HepG2 (cell line): ENCODE results near the gene OSCP1. TPM values are rescaled to one million over a fixed set of nuclear protein-coding genes. Genes with fewer than 3 reads are reported as not detected.
A peak's percentile ranks its signal among the peaks of the same experiment; 100 is the strongest.

Experiments
- ADNP ChIP-seq: sonication (generic); formaldehyde crosslinking; IDR thresholded peaks from 2 replicates; pipeline ENCODE4 v1.4.0; 2020; ENCODE audit warnings: missing genetic modification reagents
- ASH2L ChIP-seq: fragments of 300-600, 200-600 bp; sonication (generic); IDR thresholded peaks from 2 replicates; pipeline ENCODE4 v1.7.0; 2017; ENCODE audit warnings: low read depth, mild to moderate bottlenecking, moderate library complexity, mixed read lengths, low read length; ENCODE audit not compliant: insufficient read length
- BCL6 ChIP-seq: IDR thresholded peaks from 2 replicates; pipeline ENCODE4 v1.6.1; 2016; ENCODE audit warnings: missing genetic modification reagents, missing compliant biosample characterization
- JUNB ChIP-seq: sonication (generic); formaldehyde crosslinking; IDR thresholded peaks from 2 replicates; pipeline ENCODE4 v1.8.0; 2022; ENCODE audit warnings: missing genetic modification reagents, mild to moderate bottlenecking, borderline replicate concordance
- KLF12 ChIP-seq: sonication (generic); formaldehyde crosslinking; IDR thresholded peaks from 2 replicates; pipeline ENCODE4 v1.4.0; 2020; ENCODE audit warnings: missing genetic modification reagents, borderline replicate concordance
- ONECUT2 ChIP-seq: sonication (generic); formaldehyde crosslinking; IDR thresholded peaks from 2 replicates; pipeline ENCODE4 v1.4.0; 2020; ENCODE audit warnings: missing genetic modification reagents
- SRF ChIP-seq: IDR thresholded peaks from 2 replicates; pipeline ENCODE4 v1.6.1; 2011; ENCODE audit warnings: mild to moderate bottlenecking, low read depth, low read length, moderate library complexity
- ZBTB20 ChIP-seq: sonication (generic); formaldehyde crosslinking; IDR thresholded peaks from 2 replicates; pipeline ENCODE4 v1.8.1; 2023; ENCODE audit warnings: missing genetic modification reagents, low read depth, mild to moderate bottlenecking, borderline replicate concordance
- ZNF234 ChIP-seq: sonication (generic); formaldehyde crosslinking; conservative IDR thresholded peaks from 2 replicates; pipeline ENCODE4 v1.5.1; 2020; ENCODE audit warnings: mild to moderate bottlenecking, missing genetic modification reagents
- ZNF431 ChIP-seq: sonication (generic); formaldehyde crosslinking; IDR thresholded peaks from 2 replicates; pipeline ENCODE4 v1.9.0; 2022; ENCODE audit warnings: missing genetic modification reagents, low read depth, mild to moderate bottlenecking, borderline replicate concordance
- ZNF670 ChIP-seq: sonication (generic); formaldehyde crosslinking; IDR thresholded peaks from 2 replicates; pipeline ENCODE4 v1.8.0; 2022; ENCODE audit warnings: mild to moderate bottlenecking, missing genetic modification reagents, borderline replicate concordance
- ZNF816 ChIP-seq: sonication (generic); formaldehyde crosslinking; IDR thresholded peaks from 2 replicates; pipeline ENCODE4 v1.8.0; 2022; ENCODE audit warnings: missing genetic modification reagents, mild to moderate bottlenecking, borderline replicate concordance
- ZNF878 ChIP-seq: sonication (generic); formaldehyde crosslinking; IDR thresholded peaks from 2 replicates; pipeline ENCODE4 v1.8.1; 2023; ENCODE audit warnings: mild to moderate bottlenecking, missing genetic modification reagents, moderate library complexity
- ZSCAN9 ChIP-seq: IDR thresholded peaks from 2 replicates; pipeline ENCODE4 v1.6.1; 2016; ENCODE audit warnings: borderline replicate concordance
- polyA plus RNA-seq, 8 experiments: library from polyadenylated mRNA; depleted of rRNA in 3 of 8; stranded (reverse) in 7 of 8; unstranded in 1 of 8; fragments of >200 nt; fragmentation: Illumina TruSeq in 4 of 8; extraction: Trizol in 4 of 8; gene quantifications; 2 replicates each; pipeline versions ENCODE4 v1.2.1 to v1.2.3, GENCODE V29; 2011 to 2016; ENCODE audit warnings: low read depth in 4 of 8, missing spikeins in 1 of 8, mixed read lengths in 1 of 8; ENCODE audit not compliant: insufficient read depth in 1 of 8
- total RNA-seq, 5 experiments: library from RNA; depleted of rRNA; stranded (reverse); fragments of >200 nt; fragmentation: Illumina TruSeq; extraction: Trizol; gene quantifications; 2 replicates each; pipeline ENCODE4 v1.2.3, GENCODE V29; 2016; ENCODE audit warnings: low read depth in 1 of 5
- TF ChIP-seq, protein P1 (sequence below): sonication (generic); formaldehyde crosslinking; IDR thresholded peaks from 2 replicates; pipeline ENCODE4 v1.4.0; 2020; ENCODE audit warnings: missing genetic modification reagents, borderline replicate concordance
- TF ChIP-seq, protein P2 (sequence below): sonication (generic); formaldehyde crosslinking; IDR thresholded peaks from 2 replicates; pipeline ENCODE4 v1.4.0; 2020; ENCODE audit warnings: low read depth, missing genetic modification reagents
- TF ChIP-seq, protein P3 (sequence below): sonication (generic); formaldehyde crosslinking; IDR thresholded peaks from 2 replicates; pipeline ENCODE4 v1.5.1; 2020; ENCODE audit warnings: missing genetic modification reagents, mild to moderate bottlenecking, borderline replicate concordance

OSCP1 gene
- total and polyA plus RNA-seq, 2 of the 13 experiments (the other 11 are each of a cell fraction or from before 2014, with no cell fraction given), result 0.60 to 0.84 TPM

DNA sequence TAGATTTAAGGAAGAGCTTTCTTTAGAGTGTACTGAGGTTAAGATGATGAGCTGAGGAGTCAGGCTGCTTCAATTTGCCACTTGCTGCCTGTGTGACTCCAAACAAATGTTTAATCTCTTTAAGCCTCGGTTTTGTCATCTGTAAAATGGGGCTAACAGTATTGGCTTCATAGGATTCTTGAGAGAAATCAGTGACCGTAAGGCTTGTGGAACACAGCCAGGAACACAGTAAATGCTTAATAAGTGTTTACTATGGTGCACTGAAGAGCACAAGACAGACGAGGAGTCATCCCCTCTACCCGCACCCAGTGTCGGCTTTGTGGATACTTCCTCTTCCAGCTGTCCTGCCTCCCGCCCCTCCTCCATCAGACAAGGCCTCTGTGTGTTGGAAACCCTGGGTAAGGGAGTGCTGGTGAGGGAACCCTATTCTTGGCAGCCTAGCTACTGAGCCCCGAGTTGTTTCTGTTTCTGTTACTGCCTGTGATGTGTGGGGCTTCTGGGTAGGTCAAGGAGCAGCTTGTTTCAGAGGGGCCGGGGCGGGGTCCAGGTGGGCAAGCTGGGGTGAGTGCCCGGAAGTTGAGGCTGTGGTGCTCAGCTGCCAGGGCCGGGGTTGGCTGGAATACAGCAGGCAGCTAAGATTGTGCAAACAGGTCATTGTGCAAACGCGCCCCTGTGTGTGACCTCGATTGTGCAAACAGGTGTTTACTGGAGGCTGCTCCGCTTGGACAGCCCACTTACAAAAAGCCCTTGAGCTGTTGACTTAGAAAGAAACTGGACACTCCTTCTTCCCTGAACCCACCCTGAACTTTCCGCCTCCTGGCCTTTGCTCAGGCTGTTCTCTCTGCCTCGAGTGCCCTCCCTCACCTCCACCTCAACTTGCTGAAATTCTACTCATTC is 36.4 kb upstream of the OSCP1 start (continued):
- peak; percentile 84; the same call in 1 of the 2 replicates for TF ChIP-seq ZBTB20 (CRISPR knock-in tag)
- TF ChIP-seq ASH2L, result peak; percentile 72
- TF ChIP-seq ONECUT2 (CRISPR knock-in tag), result 0 out of 2 replicates have a peak, but pooled peaks have one; percentile 66
- TF ChIP-seq ZNF816 (CRISPR knock-in tag), result no peak
- TF ChIP-seq, protein P1, sequence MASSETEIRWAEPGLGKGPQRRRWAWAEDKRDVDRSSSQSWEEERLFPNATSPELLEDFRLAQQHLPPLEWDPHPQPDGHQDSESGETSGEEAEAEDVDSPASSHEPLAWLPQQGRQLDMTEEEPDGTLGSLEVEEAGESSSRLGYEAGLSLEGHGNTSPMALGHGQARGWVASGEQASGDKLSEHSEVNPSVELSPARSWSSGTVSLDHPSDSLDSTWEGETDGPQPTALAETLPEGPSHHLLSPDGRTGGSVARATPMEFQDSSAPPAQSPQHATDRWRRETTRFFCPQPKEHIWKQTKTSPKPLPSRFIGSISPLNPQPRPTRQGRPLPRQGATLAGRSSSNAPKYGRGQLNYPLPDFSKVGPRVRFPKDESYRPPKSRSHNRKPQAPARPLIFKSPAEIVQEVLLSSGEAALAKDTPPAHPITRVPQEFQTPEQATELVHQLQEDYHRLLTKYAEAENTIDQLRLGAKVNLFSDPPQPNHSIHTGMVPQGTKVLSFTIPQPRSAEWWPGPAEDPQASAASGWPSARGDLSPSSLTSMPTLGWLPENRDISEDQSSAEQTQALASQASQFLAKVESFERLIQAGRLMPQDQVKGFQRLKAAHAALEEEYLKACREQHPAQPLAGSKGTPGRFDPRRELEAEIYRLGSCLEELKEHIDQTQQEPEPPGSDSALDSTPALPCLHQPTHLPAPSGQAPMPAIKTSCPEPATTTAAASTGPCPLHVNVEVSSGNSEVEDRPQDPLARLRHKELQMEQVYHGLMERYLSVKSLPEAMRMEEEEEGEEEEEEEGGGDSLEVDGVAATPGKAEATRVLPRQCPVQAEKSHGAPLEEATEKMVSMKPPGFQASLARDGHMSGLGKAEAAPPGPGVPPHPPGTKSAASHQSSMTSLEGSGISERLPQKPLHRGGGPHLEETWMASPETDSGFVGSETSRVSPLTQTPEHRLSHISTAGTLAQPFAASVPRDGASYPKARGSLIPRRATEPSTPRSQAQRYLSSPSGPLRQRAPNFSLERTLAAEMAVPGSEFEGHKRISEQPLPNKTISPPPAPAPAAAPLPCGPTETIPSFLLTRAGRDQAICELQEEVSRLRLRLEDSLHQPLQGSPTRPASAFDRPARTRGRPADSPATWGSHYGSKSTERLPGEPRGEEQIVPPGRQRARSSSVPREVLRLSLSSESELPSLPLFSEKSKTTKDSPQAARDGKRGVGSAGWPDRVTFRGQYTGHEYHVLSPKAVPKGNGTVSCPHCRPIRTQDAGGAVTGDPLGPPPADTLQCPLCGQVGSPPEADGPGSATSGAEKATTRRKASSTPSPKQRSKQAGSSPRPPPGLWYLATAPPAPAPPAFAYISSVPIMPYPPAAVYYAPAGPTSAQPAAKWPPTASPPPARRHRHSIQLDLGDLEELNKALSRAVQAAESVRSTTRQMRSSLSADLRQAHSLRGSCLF (CRISPR knock-in tag), result peak; percentile 59; the same call in 1 of the 2 replicates
- TF ChIP-seq ZNF878, result peak; percentile 95
- peak; percentile 88 for TF ChIP-seq ADNP (CRISPR knock-in tag)
- TF ChIP-seq, protein P2, sequence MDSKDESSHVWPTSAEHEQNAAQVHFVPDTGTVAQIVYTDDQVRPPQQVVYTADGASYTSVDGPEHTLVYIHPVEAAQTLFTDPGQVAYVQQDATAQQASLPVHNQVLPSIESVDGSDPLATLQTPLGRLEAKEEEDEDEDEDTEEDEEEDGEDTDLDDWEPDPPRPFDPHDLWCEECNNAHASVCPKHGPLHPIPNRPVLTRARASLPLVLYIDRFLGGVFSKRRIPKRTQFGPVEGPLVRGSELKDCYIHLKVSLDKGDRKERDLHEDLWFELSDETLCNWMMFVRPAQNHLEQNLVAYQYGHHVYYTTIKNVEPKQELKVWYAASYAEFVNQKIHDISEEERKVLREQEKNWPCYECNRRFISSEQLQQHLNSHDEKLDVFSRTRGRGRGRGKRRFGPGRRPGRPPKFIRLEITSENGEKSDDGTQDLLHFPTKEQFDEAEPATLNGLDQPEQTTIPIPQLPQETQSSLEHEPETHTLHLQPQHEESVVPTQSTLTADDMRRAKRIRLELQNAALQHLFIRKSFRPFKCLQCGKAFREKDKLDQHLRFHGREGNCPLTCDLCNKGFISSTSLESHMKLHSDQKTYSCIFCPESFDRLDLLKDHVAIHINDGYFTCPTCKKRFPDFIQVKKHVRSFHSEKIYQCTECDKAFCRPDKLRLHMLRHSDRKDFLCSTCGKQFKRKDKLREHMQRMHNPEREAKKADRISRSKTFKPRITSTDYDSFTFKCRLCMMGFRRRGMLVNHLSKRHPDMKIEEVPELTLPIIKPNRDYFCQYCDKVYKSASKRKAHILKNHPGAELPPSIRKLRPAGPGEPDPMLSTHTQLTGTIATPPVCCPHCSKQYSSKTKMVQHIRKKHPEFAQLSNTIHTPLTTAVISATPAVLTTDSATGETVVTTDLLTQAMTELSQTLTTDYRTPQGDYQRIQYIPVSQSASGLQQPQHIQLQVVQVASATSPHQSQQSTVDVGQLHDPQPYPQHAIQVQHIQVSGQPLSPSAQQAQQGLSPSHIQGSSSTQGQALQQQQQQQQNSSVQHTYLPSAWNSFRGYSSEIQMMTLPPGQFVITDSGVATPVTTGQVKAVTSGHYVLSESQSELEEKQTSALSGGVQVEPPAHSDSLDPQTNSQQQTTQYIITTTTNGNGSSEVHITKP (CRISPR knock-in tag), result peak; percentile 61; the same call in 1 of the 2 replicates
- no peak for TF ChIP-seq ZNF234 (CRISPR knock-in tag)
- peak; percentile 95; the same call in 1 of the 2 replicates for TF ChIP-seq KLF12 (CRISPR knock-in tag)
- TF ChIP-seq BCL6 (CRISPR knock-in tag), result peak; percentile 93
- peak; percentile 11; the same call in 1 of the 2 replicates for TF ChIP-seq SRF
- TF ChIP-seq ZNF431 (CRISPR knock-in tag), result peak; percentile 74; the same call in 1 of the 2 replicates
- TF ChIP-seq ZSCAN9 (CRISPR knock-in tag), result no peak; the same call in 1 of the 2 replicates
- no peak for TF ChIP-seq JUNB
- peak; percentile 85 for TF ChIP-seq ZNF670 (CRISPR knock-in tag)
- TF ChIP-seq, protein P3, sequence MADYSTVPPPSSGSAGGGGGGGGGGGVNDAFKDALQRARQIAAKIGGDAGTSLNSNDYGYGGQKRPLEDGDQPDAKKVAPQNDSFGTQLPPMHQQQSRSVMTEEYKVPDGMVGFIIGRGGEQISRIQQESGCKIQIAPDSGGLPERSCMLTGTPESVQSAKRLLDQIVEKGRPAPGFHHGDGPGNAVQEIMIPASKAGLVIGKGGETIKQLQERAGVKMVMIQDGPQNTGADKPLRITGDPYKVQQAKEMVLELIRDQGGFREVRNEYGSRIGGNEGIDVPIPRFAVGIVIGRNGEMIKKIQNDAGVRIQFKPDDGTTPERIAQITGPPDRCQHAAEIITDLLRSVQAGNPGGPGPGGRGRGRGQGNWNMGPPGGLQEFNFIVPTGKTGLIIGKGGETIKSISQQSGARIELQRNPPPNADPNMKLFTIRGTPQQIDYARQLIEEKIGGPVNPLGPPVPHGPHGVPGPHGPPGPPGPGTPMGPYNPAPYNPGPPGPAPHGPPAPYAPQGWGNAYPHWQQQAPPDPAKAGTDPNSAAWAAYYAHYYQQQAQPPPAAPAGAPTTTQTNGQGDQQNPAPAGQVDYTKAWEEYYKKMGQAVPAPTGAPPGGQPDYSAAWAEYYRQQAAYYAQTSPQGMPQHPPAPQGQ, result no peak
